Activated CD4-positive, alpha-beta memory T cell treated with anti-CD3 and anti-CD28 coated beads for 36 hours (primary cell): ENCODE results near the gene GPR17. TPM values are rescaled to one million over a fixed set of nuclear protein-coding genes. Genes with fewer than 3 reads are reported as not detected.

Experiments
- CTCF ChIA-PET: fragments of 350-600 bp; sonication (Branson Sonifier 250); formaldehyde crosslinking; loops from one replicate; lab custom pipeline; 2021; ENCODE audit warnings: antibody characterized with exemption, inconsistent platforms; lab: Charles Lee
- POLR2A ChIA-PET: fragments of 350-600 bp; sonication (Branson Sonifier 250); formaldehyde crosslinking; loops from one replicate; lab custom pipeline; 2021; ENCODE audit warnings: antibody characterized with exemption; lab: Charles Lee
- DNase-seq: peaks from one replicate; pipeline ENCODE4 v3.0.0-alpha.2; 2020
- H3K27ac Mint-ChIP-seq: one replicate; pipeline ENCODE4 v1.8.0; 2021; ENCODE audit warnings: mixed read lengths
- H3K27me3 Mint-ChIP-seq: one replicate; pipeline ENCODE4 v1.8.0; 2021; ENCODE audit warnings: mixed read lengths
- H3K36me3 Mint-ChIP-seq: one replicate; pipeline ENCODE4 v1.8.0; 2021; ENCODE audit warnings: mixed read lengths
- H3K4me1 Mint-ChIP-seq: one replicate; pipeline ENCODE4 v1.8.0; 2021; ENCODE audit warnings: low read depth, mixed read lengths
- H3K4me3 Mint-ChIP-seq: one replicate; pipeline ENCODE4 v1.8.0; 2021; ENCODE audit warnings: mild to moderate bottlenecking, mixed read lengths
- H3K9me3 Mint-ChIP-seq: one replicate; pipeline ENCODE4 v1.8.0; 2021; ENCODE audit warnings: mixed read lengths
- intact Hi-C: fragments of 100-400 bp; cut with micrococcal nuclease; formaldehyde crosslinking; loops from one replicate; pipeline ENCODE4 v1.15.1; 2023
- total RNA-seq, 2 experiments: library from RNA; stranded (reverse); gene quantifications; one replicate each; pipeline ENCODE4 v1.2.3, GENCODE V29; 2021

GPR17 gene
- total RNA-seq, 2 experiments from 2014 or later, result not detected

GRCh38 chr2:127633556-127634065 is 12.3 kb upstream of the GPR17 start:
- peaks cover 38% of the 10 kb centered on the region for H3K4me1 Mint-ChIP-seq
- POLR2A ChIA-PET, result no interaction called here
- no peaks in the 10 kb centered on the region for H3K36me3 Mint-ChIP-seq
- H3K4me3 Mint-ChIP-seq, result no peak overlapping the region
- no peaks in the 10 kb centered on the region for H3K27me3 Mint-ChIP-seq
- no peak for DNase-seq
- H3K27ac Mint-ChIP-seq, result no peak overlapping the region
- CTCF ChIA-PET, result no interaction called here
- no peaks in the 10 kb centered on the region for H3K9me3 Mint-ChIP-seq
- intact Hi-C loops, result no loop called here

GRCh38 chr2:127634066-127634617 is 11.8 kb upstream of the GPR17 start:
- ChIA-PET POLR2A (no interaction called here), CTCF (interaction anchor here (0.8 kb wide), 1 partner anchor 16 kb away, joined by 3 read pairs; no protein-coding TSS in a partner anchor)
- no peaks in the 10 kb centered on the region for H3K36me3 Mint-ChIP-seq
- peaks cover 44% of the 10 kb centered on the region for H3K4me1 Mint-ChIP-seq
- no peaks in the 10 kb centered on the region for H3K27me3 Mint-ChIP-seq
- no peak for DNase-seq
- no peaks in the 10 kb centered on the region for H3K9me3 Mint-ChIP-seq
- intact Hi-C loops, result no loop called here
- no peak overlapping the region for H3K27ac Mint-ChIP-seq
- H3K4me3 Mint-ChIP-seq, result no peak overlapping the region

GRCh38 chr2:127634626-127635379 is 11.2 kb upstream of the GPR17 start:
- intact Hi-C loops, result no loop called here
- no peaks in the 10 kb centered on the region for H3K27me3 Mint-ChIP-seq
- H3K9me3 Mint-ChIP-seq, result no peaks in the 10 kb centered on the region
- H3K36me3 Mint-ChIP-seq, result no peaks in the 10 kb centered on the region
- H3K4me1 Mint-ChIP-seq, result peaks cover 50% of the 10 kb centered on the region
- H3K27ac Mint-ChIP-seq, result no peak overlapping the region
- CTCF ChIA-PET, result interaction anchor here (0.8 kb wide), 1 partner anchor 15 kb away, joined by 3 read pairs; no protein-coding TSS in a partner anchor
- no peak overlapping the region for H3K4me3 Mint-ChIP-seq
- no peak for DNase-seq
- POLR2A ChIA-PET, result no interaction called here

GRCh38 chr2:127635380-127636237 is 10.3 kb upstream of the GPR17 start:
- Mint-ChIP-seq H3K36me3 (no peaks in the 10 kb centered on the region), H3K27me3 (no peaks in the 10 kb centered on the region), H3K4me1 (peaks cover 57% of the 10 kb centered on the region), H3K9me3 (no peaks in the 10 kb centered on the region), H3K27ac (no peak overlapping the region), H3K4me3 (no peak overlapping the region)
- ChIA-PET POLR2A (no interaction called here), CTCF (no interaction called here)
- intact Hi-C loops, result no loop called here
- DNase-seq, result no peak

GRCh38 chr2:127636248-127637235 is 9.4 kb upstream of the GPR17 start:
- Mint-ChIP-seq H3K27ac (peak overlapping the region; percentile 65), H3K36me3 (no peaks in the 10 kb centered on the region), H3K9me3 (no peaks in the 10 kb centered on the region), H3K27me3 (no peaks in the 10 kb centered on the region), H3K4me3 (no peak overlapping the region), H3K4me1 (peaks cover 61% of the 10 kb centered on the region)
- no peak for DNase-seq
- intact Hi-C loops, result no loop called here
- ChIA-PET CTCF (interaction anchor here (0.9 kb wide), 1 partner anchor 37 kb away, joined by 3 read pairs; no protein-coding TSS in a partner anchor), POLR2A (no interaction called here)

GRCh38 chr2:127637236-127637630 is 8.7 kb upstream of the GPR17 start:
- H3K27me3 Mint-ChIP-seq, result no peaks in the 10 kb centered on the region
- H3K4me3 Mint-ChIP-seq, result no peak overlapping the region
- POLR2A ChIA-PET, result no interaction called here
- CTCF ChIA-PET, result interaction anchor here (0.9 kb wide), 1 partner anchor 38 kb away, joined by 3 read pairs; no protein-coding TSS in a partner anchor
- H3K4me1 Mint-ChIP-seq, result peaks cover 61% of the 10 kb centered on the region
- H3K9me3 Mint-ChIP-seq, result no peaks in the 10 kb centered on the region
- intact Hi-C loops, result no loop called here
- H3K36me3 Mint-ChIP-seq, result no peaks in the 10 kb centered on the region
- no peak for DNase-seq
- no peak overlapping the region for H3K27ac Mint-ChIP-seq

GRCh38 chr2:127637725-127638252 is 8.2 kb upstream of the GPR17 start:
- ChIA-PET POLR2A (no interaction called here), CTCF (interaction anchor here (3.6 kb wide), 1 partner anchor 12 kb away, joined by 25 read pairs; no protein-coding TSS in a partner anchor)
- no peaks in the 10 kb centered on the region for H3K36me3 Mint-ChIP-seq
- H3K4me1 Mint-ChIP-seq, result peaks cover 59% of the 10 kb centered on the region
- H3K9me3 Mint-ChIP-seq, result no peaks in the 10 kb centered on the region
- H3K27me3 Mint-ChIP-seq, result no peaks in the 10 kb centered on the region
- intact Hi-C loops, result no loop called here
- DNase-seq, result peak; percentile 30
- no peak overlapping the region for H3K4me3 Mint-ChIP-seq
- peak overlapping the region; percentile 74 for H3K27ac Mint-ChIP-seq

GRCh38 chr2:127638361-127639110 is 7.4 kb upstream of the GPR17 start:
- ChIA-PET CTCF (interaction anchor here (3.6 to 3.7 kb wide), 2 partner anchors 11 to 48 kb away, joined by 25 to 28 read pairs; no protein-coding TSS in a partner anchor), POLR2A (no interaction called here)
- H3K4me3 Mint-ChIP-seq, result no peak overlapping the region
- no peaks in the 10 kb centered on the region for H3K36me3 Mint-ChIP-seq
- H3K9me3 Mint-ChIP-seq, result no peaks in the 10 kb centered on the region
- peaks cover 52% of the 10 kb centered on the region for H3K4me1 Mint-ChIP-seq
- intact Hi-C loops, result no loop called here
- H3K27me3 Mint-ChIP-seq, result no peaks in the 10 kb centered on the region
- peak overlapping the region; percentile 74 for H3K27ac Mint-ChIP-seq
- DNase-seq, result no peak

GRCh38 chr2:127639111-127639474 is 6.9 kb upstream of the GPR17 start:
- H3K27me3 Mint-ChIP-seq, result no peaks in the 10 kb centered on the region
- POLR2A ChIA-PET, result no interaction called here
- intact Hi-C loops, result no loop called here
- CTCF ChIA-PET, result interaction anchor here (3.6 to 3.7 kb wide), 2 partner anchors 10 to 48 kb away, joined by 25 to 28 read pairs; no protein-coding TSS in a partner anchor
- DNase-seq, result no peak
- peaks cover 47% of the 10 kb centered on the region for H3K4me1 Mint-ChIP-seq
- peak overlapping the region; percentile 49 for H3K27ac Mint-ChIP-seq
- no peaks in the 10 kb centered on the region for H3K9me3 Mint-ChIP-seq
- no peak overlapping the region for H3K4me3 Mint-ChIP-seq
- H3K36me3 Mint-ChIP-seq, result no peaks in the 10 kb centered on the region
